Neural crest cell (in vitro differentiated cells): ENCODE data around the gene TGM5. TPM values are rescaled to one million over a fixed set of nuclear protein-coding genes. Genes with fewer than 3 reads are reported as not detected.

Experiments used
- DNase-seq: peaks from one replicate; pipeline ENCODE4 v3.0.0; 2021; ENCODE audit warnings: low read depth, mixed read lengths, low spot score
- H3K27ac Mint-ChIP-seq: one replicate; pipeline ENCODE4 v1.8.0; 2021; ENCODE audit warnings: mild to moderate bottlenecking, mixed read lengths; ENCODE audit not compliant: unreplicated experiment
- H3K27me3 Mint-ChIP-seq: 2 replicates; pipeline ENCODE4 v1.8.0; 2021; ENCODE audit warnings: low read depth, mild to moderate bottlenecking, mixed read lengths
- H3K36me3 Mint-ChIP-seq: 2 replicates; pipeline ENCODE4 v1.8.0; 2021; ENCODE audit warnings: low read depth, mild to moderate bottlenecking, mixed read lengths
- H3K4me1 Mint-ChIP-seq: 2 replicates; pipeline ENCODE4 v1.8.0; 2021; ENCODE audit warnings: mixed read lengths
- H3K4me3 Mint-ChIP-seq: one replicate; pipeline ENCODE4 v1.8.0; 2021; ENCODE audit warnings: mild to moderate bottlenecking, mixed read lengths
- H3K9me3 Mint-ChIP-seq: 2 replicates; pipeline ENCODE4 v1.8.0; 2021; ENCODE audit warnings: mixed read lengths
- CTCF ChIP-seq: fragments of 200-600 bp; sonication (generic); conservative IDR thresholded peaks from 2 replicates; pipeline ENCODE4 v1.5.0; 2021; ENCODE audit warnings: antibody characterized with exemption, mild to moderate bottlenecking
- total RNA-seq: library from RNA; stranded (reverse); gene quantifications from 2 replicates; pipeline ENCODE4 v1.2.1, GENCODE V29; 2021

TGM5 gene
- total RNA-seq, 1 donor from 2014 or later: not detected

- H3K27ac Mint-ChIP-seq: no peak overlapping the region
- TF ChIP-seq CTCF: no peak
- H3K36me3 Mint-ChIP-seq: no peaks in the 10 kb centered on the region
- no peaks in the 10 kb centered on the region for H3K4me1 Mint-ChIP-seq
- no peak overlapping the region for H3K4me3 Mint-ChIP-seq
- peaks cover 59% of the 10 kb centered on the region for H3K27me3 Mint-ChIP-seq
- peaks cover 3% of the 10 kb centered on the region for H3K9me3 Mint-ChIP-seq
- no peak for DNase-seq
Observed at GRCh38 chr15:43268111-43269105, 1.7 kb upstream of the TGM5 start.

- Mint-ChIP-seq H3K27ac (no peak overlapping the region), H3K4me3 (no peak overlapping the region), H3K27me3 (peaks cover 68% of the 10 kb centered on the region), H3K4me1 (no peaks in the 10 kb centered on the region), H3K9me3 (peaks cover 3% of the 10 kb centered on the region), H3K36me3 (no peaks in the 10 kb centered on the region)
- no peak for TF ChIP-seq CTCF
- no peak for DNase-seq
Observed at GRCh38 chr15:43267439-43267838, 711 bp upstream of the TGM5 start.

- TF ChIP-seq CTCF: no peak
- Mint-ChIP-seq H3K9me3 (no peaks in the 10 kb centered on the region), H3K27ac (no peak overlapping the region), H3K36me3 (no peaks in the 10 kb centered on the region), H3K4me1 (no peaks in the 10 kb centered on the region), H3K27me3 (peaks cover 71% of the 10 kb centered on the region), H3K4me3 (no peak overlapping the region)
- DNase-seq: no peak
Observed at GRCh38 chr15:43266386-43266785, 342 bp downstream of the TGM5 start.

GRCh38 chr15:43260011-43260615 lies 6.6 kb downstream of the TGM5 start:
- H3K4me1 Mint-ChIP-seq: no peaks in the 10 kb centered on the region
- peaks cover 36% of the 10 kb centered on the region for H3K27me3 Mint-ChIP-seq
- no peak overlapping the region for H3K4me3 Mint-ChIP-seq
- TF ChIP-seq CTCF: no peak
- H3K27ac Mint-ChIP-seq: no peak overlapping the region
- DNase-seq: no peak
- no peaks in the 10 kb centered on the region for H3K36me3 Mint-ChIP-seq
- H3K9me3 Mint-ChIP-seq: no peaks in the 10 kb centered on the region

GRCh38 chr15:43258781-43259180 lies 7.9 kb downstream of the TGM5 start:
- Mint-ChIP-seq H3K4me3 (no peak overlapping the region), H3K27me3 (peaks cover 34% of the 10 kb centered on the region)

More at GRCh38 chr15:43258781-43259180, 7.9 kb downstream of the TGM5 start:
- DNase-seq: no peak
- Mint-ChIP-seq H3K36me3 (no peaks in the 10 kb centered on the region), H3K9me3 (no peaks in the 10 kb centered on the region), H3K27ac (no peak overlapping the region), H3K4me1 (no peaks in the 10 kb centered on the region)
- no peak for TF ChIP-seq CTCF
